Left lobe of liver (tissue), 2 donors: ENCODE results near the gene CTSZ. TPM values are rescaled to one million over a fixed set of nuclear protein-coding genes. Genes with fewer than 3 reads are reported as not detected.
"Not testable (repeated sequence)": the region's sequence is repeated elsewhere in the genome, so short reads cannot be mapped to it uniquely, and the experiment has no call there.

Source experiments
- ATAC-seq: fragments of 200-7000 bp; cut with Tn5 transposase; one replicate; pipeline ENCODE4 v1.9.1; 2020; ENCODE audit warnings: mild to moderate bottlenecking, moderate library complexity
- DNase-seq: peaks from one replicate; pipeline ENCODE4 v3.0.0-alpha.2; 2020; ENCODE audit warnings: low spot score
- total RNA-seq: library from RNA; stranded (reverse); gene quantifications from one replicate; pipeline ENCODE4 v1.2.1, GENCODE V29; 2021
- donor health status: DM: no; HTN: no; CAD: no; lungs with moderate emphysema.
- donor health status: DM: no; HTN: yes; CAD: no.

Gene CTSZ
- total RNA-seq, 1 donor from 2014 or later: 248 TPM

GRCh38 chr20:58982406-58983114, 24.5 kb downstream of the CTSZ start:
- no peak for ATAC-seq
- no peak for DNase-seq

GRCh38 chr20:58981628-58982364, 25.3 kb downstream of the CTSZ start:
- DNase-seq (no peak), ATAC-seq (peak; percentile 6)

GRCh38 chr20:58980711-58981627, 26.1 kb downstream of the CTSZ start, which contains the start of gene NELFCD:
Gene NELFCD (plus strand): TSS chr20:58981256. CDS start chr20:58981310, 54 bp downstream.
- ATAC-seq (peak; percentile 96), DNase-seq (peak; percentile 90)

GRCh38 chr20:58978351-58979190, 28.5 kb downstream of the CTSZ start:
- DNase-seq (no peak), ATAC-seq (no peak)

- DNase-seq: no peak
- no peak for ATAC-seq
Measured at GRCh38 chr20:58976061-58976730, 30.9 kb downstream of the CTSZ start.

- no peak for DNase-seq
- ATAC-seq: no peak
Measured at GRCh38 chr20:58975353-58975752, 31.7 kb downstream of the CTSZ start.

GRCh38 chr20:58973866-58974265, 33.2 kb downstream of the CTSZ start:
- ATAC-seq: no peak
- DNase-seq: no peak

GRCh38 chr20:58973179-58973578, 33.9 kb downstream of the CTSZ start:
- ATAC-seq: no peak
- no peak for DNase-seq

- DNase-seq: no peak
- ATAC-seq: no peak
Measured at GRCh38 chr20:58971429-58971828, 35.6 kb downstream of the CTSZ start.

GRCh38 chr20:58970146-58970545, 36.9 kb downstream of the CTSZ start:
- ATAC-seq (no peak), DNase-seq (no peak)

- no peak for ATAC-seq
- DNase-seq: no peak
Measured at GRCh38 chr20:58969439-58969838, 37.6 kb downstream of the CTSZ start.

- ATAC-seq: no peak
- DNase-seq: no peak
Measured at GRCh38 chr20:58967652-58968429, 39.2 kb downstream of the CTSZ start.

- ATAC-seq (no peak), DNase-seq (no peak)
Measured at GRCh38 chr20:58965270-58966064, 41.6 kb downstream of the CTSZ start.

GRCh38 chr20:58963922-58964321, 43.1 kb downstream of the CTSZ start:
- ATAC-seq, DNase-seq: not testable (repeated sequence)

GRCh38 chr20:58963060-58963584, 43.9 kb downstream of the CTSZ start:
- ATAC-seq (no peak), DNase-seq (no peak)

- DNase-seq: no peak
- ATAC-seq: no peak
Measured at GRCh38 chr20:58959652-58960051, 47.4 kb downstream of the CTSZ start.

- ATAC-seq (no peak), DNase-seq (no peak)
Measured at GRCh38 chr20:58956078-58956477, 51.0 kb downstream of the CTSZ start.

- ATAC-seq (no peak), DNase-seq (no peak)
Measured at GRCh38 chr20:58953050-58953449, 54.0 kb downstream of the CTSZ start.
